WTC11 (cell line): Measurements from ENCODE around the gene KIF6. TPM values are rescaled to one million over a fixed set of nuclear protein-coding genes. Genes with fewer than 3 reads are reported as not detected.
"Not testable (repeated sequence)": the region's sequence is repeated elsewhere in the genome, so short reads cannot be mapped to it uniquely, and the experiment has no call there.

Experiments used
- ATAC-seq: fragments of 200-7000 bp; cut with Tn5 transposase; 2 replicates; pipeline ENCODE4 v1.10.0; 2021; ENCODE audit warnings: mild to moderate bottlenecking, moderate library complexity
- CTCF ChIA-PET: fragments of 300-600 bp; sonication (Branson Sonifier 250); formaldehyde crosslinking; loops from one replicate; lab custom pipeline; 2021; ENCODE audit warnings: antibody characterized with exemption; lab: Charles Lee
- POLR2A ChIA-PET: fragments of 350-600 bp; sonication (Branson Sonifier 250); formaldehyde crosslinking; loops from one replicate; lab custom pipeline; 2021; ENCODE audit warnings: antibody characterized with exemption; lab: Charles Lee
- DNase-seq: peaks from one replicate; pipeline ENCODE4 v3.0.0; 2021; ENCODE audit warnings: low spot score
- H3K27ac Mint-ChIP-seq: 2 replicates; pipeline ENCODE4 v1.8.0; 2021; ENCODE audit warnings: mixed read lengths
- H3K27me3 Mint-ChIP-seq: 2 replicates; pipeline ENCODE4 v1.8.0; 2021; ENCODE audit warnings: low read depth, mild to moderate bottlenecking, moderate library complexity, mixed read lengths
- H3K36me3 Mint-ChIP-seq: 2 replicates; pipeline ENCODE4 v1.8.0; 2021; ENCODE audit warnings: mixed read lengths
- H3K4me1 Mint-ChIP-seq: 2 replicates; pipeline ENCODE4 v1.8.0; 2022; ENCODE audit warnings: mixed read lengths
- H3K4me3 Mint-ChIP-seq: 2 replicates; pipeline ENCODE4 v1.8.0; 2021; ENCODE audit warnings: mild to moderate bottlenecking, moderate library complexity, mixed read lengths
- H3K9me3 Mint-ChIP-seq: 2 replicates; pipeline ENCODE4 v1.8.0; 2021; ENCODE audit warnings: mixed read lengths
- AFF4 ChIP-seq: sonication (generic); formaldehyde crosslinking; IDR thresholded peaks from 2 replicates; pipeline ENCODE4 v1.8.1; 2023; ENCODE audit warnings: mild to moderate bottlenecking, missing genetic modification reagents, borderline replicate concordance
- E2F1 ChIP-seq: sonication (generic); formaldehyde crosslinking; IDR thresholded peaks from 2 replicates; pipeline ENCODE4 v1.8.0; 2022; ENCODE audit warnings: mild to moderate bottlenecking, missing genetic modification reagents
- E2F4 ChIP-seq: sonication (generic); formaldehyde crosslinking; IDR thresholded peaks from 2 replicates; pipeline ENCODE4 v1.8.1; 2022; ENCODE audit warnings: low read depth, mild to moderate bottlenecking, moderate library complexity, missing genetic modification reagents, borderline replicate concordance
- ERG ChIP-seq: fragments of 250-450 bp; sonication (Bioruptor Pico); IDR thresholded peaks from 2 replicates; pipeline ENCODE4 v1.8.0; 2021; ENCODE audit warnings: mild to moderate bottlenecking
- ETV6 ChIP-seq: sonication (generic); formaldehyde crosslinking; IDR thresholded peaks from 2 replicates; pipeline ENCODE4 v1.8.1; 2022; ENCODE audit warnings: mild to moderate bottlenecking, missing genetic modification reagents
- FOXP1 ChIP-seq: sonication (generic); formaldehyde crosslinking; IDR thresholded peaks from 2 replicates; pipeline ENCODE4 v1.8.0; 2022; ENCODE audit warnings: missing genetic modification reagents, mild to moderate bottlenecking, moderate library complexity, borderline replicate concordance
- GTF2I ChIP-seq: fragments of 250-450 bp; sonication (Bioruptor Pico); conservative IDR thresholded peaks from 2 replicates; pipeline ENCODE4 v1.4.0; 2021; ENCODE audit warnings: mild to moderate bottlenecking
- JUN ChIP-seq: sonication (generic); formaldehyde crosslinking; IDR thresholded peaks from 2 replicates; pipeline ENCODE4 v1.8.0; 2023; ENCODE audit warnings: mild to moderate bottlenecking, missing genetic modification reagents
- MLX ChIP-seq: sonication (generic); formaldehyde crosslinking; IDR thresholded peaks from 2 replicates; pipeline ENCODE4 v1.8.1; 2023; ENCODE audit warnings: mild to moderate bottlenecking, missing genetic modification reagents, moderate library complexity
- SP1 ChIP-seq: sonication (generic); formaldehyde crosslinking; conservative IDR thresholded peaks from 2 replicates; pipeline ENCODE4 v1.8.1; 2022; ENCODE audit warnings: missing genetic modification reagents
- TCF7 ChIP-seq: sonication (generic); formaldehyde crosslinking; IDR thresholded peaks from 2 replicates; pipeline ENCODE4 v1.8.0; 2022; ENCODE audit warnings: mild to moderate bottlenecking, low read depth, missing genetic modification reagents, moderate library complexity
- TP53 ChIP-seq: sonication (generic); formaldehyde crosslinking; IDR thresholded peaks from 2 replicates; pipeline ENCODE4 v1.8.1; 2023; ENCODE audit warnings: mild to moderate bottlenecking, missing genetic modification reagents
- ZNF121 ChIP-seq: sonication (generic); formaldehyde crosslinking; IDR thresholded peaks from 2 replicates; pipeline ENCODE4 v1.8.0; 2023; ENCODE audit warnings: missing genetic modification reagents
- total RNA-seq: library from RNA; stranded (reverse); gene quantifications from 3 replicates; pipeline ENCODE4 v1.2.3, GENCODE V29; 2021

Gene KIF6
- total RNA-seq, 1 experiment from 2014 or later: 0.57 TPM

GRCh38 chr6:39725632-39725997 lies 407 bp upstream of the KIF6 start:
- H3K36me3 Mint-ChIP-seq: no peaks in the 10 kb centered on the region
- TF ChIP-seq ZNF121 (CRISPR knock-in tag) (peak; percentile 98), GTF2I (CRISPR knock-in tag) (peak; percentile 87; the same call in 1 of the 2 replicates), E2F4 (no peak), JUN (CRISPR knock-in tag) (no peak)
- H3K27me3 Mint-ChIP-seq: no peaks in the 10 kb centered on the region
- no peak for ATAC-seq
- H3K27ac Mint-ChIP-seq: no peak overlapping the region; the same call in 1 of the 2 replicates
- ChIA-PET CTCF (interaction anchor here (1.2 kb wide), 1 partner anchor 140 kb away, joined by 4 read pairs; no protein-coding TSS in a partner anchor), POLR2A (interaction anchor here (0.5 to 0.7 kb wide), 2 partner anchors 10 to 195 kb away, joined by 4 to 5 read pairs; no protein-coding TSS in a partner anchor)
- peak overlapping the region; percentile 54 for H3K4me3 Mint-ChIP-seq
- DNase-seq: no peak
- no peaks in the 10 kb centered on the region for H3K9me3 Mint-ChIP-seq
- H3K4me1 Mint-ChIP-seq: peaks cover 2% of the 10 kb centered on the region; the same call in 1 of the 2 replicates

- H3K4me1 Mint-ChIP-seq, H3K27me3 Mint-ChIP-seq, H3K4me3 Mint-ChIP-seq, H3K27ac Mint-ChIP-seq, H3K9me3 Mint-ChIP-seq, DNase-seq, POLR2A ChIA-PET, CTCF ChIA-PET, H3K36me3 Mint-ChIP-seq, ATAC-seq: not testable (repeated sequence)
Measured at GRCh38 chr6:39723350-39723749, 1.9 kb downstream of the KIF6 start.

GRCh38 chr6:39714802-39715201 lies 10.4 kb downstream of the KIF6 start:
- H3K4me1 Mint-ChIP-seq: peaks cover 8% of the 10 kb centered on the region
- no peak for ATAC-seq
- ChIA-PET CTCF (interaction anchor here (0.6 to 1.2 kb wide), 2 partner anchors 18 to 367 kb away, joined by 3 to 6 read pairs; no protein-coding TSS in a partner anchor), POLR2A (no interaction called here)
- no peaks in the 10 kb centered on the region; the same call in 1 of the 2 replicates for H3K27me3 Mint-ChIP-seq
- no peak for TF ChIP-seq FOXP1
- no peak overlapping the region for H3K4me3 Mint-ChIP-seq
- H3K36me3 Mint-ChIP-seq: no peaks in the 10 kb centered on the region
- no peaks in the 10 kb centered on the region for H3K9me3 Mint-ChIP-seq
- no peak overlapping the region for H3K27ac Mint-ChIP-seq
- DNase-seq: no peak

- Mint-ChIP-seq H3K9me3 (no peaks in the 10 kb centered on the region), H3K27ac (no peak overlapping the region), H3K36me3 (no peaks in the 10 kb centered on the region), H3K27me3 (no peaks in the 10 kb centered on the region; the same call in 1 of the 2 replicates), H3K4me3 (no peak overlapping the region), H3K4me1 (peaks cover 23% of the 10 kb centered on the region)
- DNase-seq (no peak), ATAC-seq (no peak)
- no peak for TF ChIP-seq E2F1 (CRISPR knock-in tag)
- no peak for TF ChIP-seq TCF7 (CRISPR knock-in tag)
- CTCF ChIA-PET: no interaction called here
- POLR2A ChIA-PET: no interaction called here
Measured at GRCh38 chr6:39707962-39708683, 17.1 kb downstream of the KIF6 start.

- CTCF ChIA-PET: no interaction called here
- TF ChIP-seq ERG (no peak), AFF4 (no peak), ETV6 (CRISPR knock-in tag) (no peak), JUN (CRISPR knock-in tag) (no peak), MLX (CRISPR knock-in tag) (no peak), SP1 (CRISPR knock-in tag) (no peak), TP53 (CRISPR knock-in tag) (no peak)
Measured at GRCh38 chr6:39706819-39707335, 18.3 kb downstream of the KIF6 start.

More at GRCh38 chr6:39706819-39707335, 18.3 kb downstream of the KIF6 start:
- Mint-ChIP-seq H3K4me1 (peaks cover 23% of the 10 kb centered on the region), H3K9me3 (no peaks in the 10 kb centered on the region), H3K36me3 (no peaks in the 10 kb centered on the region), H3K27ac (no peak overlapping the region), H3K4me3 (no peak overlapping the region), H3K27me3 (no peaks in the 10 kb centered on the region; the same call in 1 of the 2 replicates)
- POLR2A ChIA-PET: no interaction called here
- DNase-seq (no peak), ATAC-seq (no peak)
